ENCODE data around the gene USP5.
A peak's percentile ranks its signal among the peaks of the same experiment; 100 is the strongest.

The USP5 gene, protein sequence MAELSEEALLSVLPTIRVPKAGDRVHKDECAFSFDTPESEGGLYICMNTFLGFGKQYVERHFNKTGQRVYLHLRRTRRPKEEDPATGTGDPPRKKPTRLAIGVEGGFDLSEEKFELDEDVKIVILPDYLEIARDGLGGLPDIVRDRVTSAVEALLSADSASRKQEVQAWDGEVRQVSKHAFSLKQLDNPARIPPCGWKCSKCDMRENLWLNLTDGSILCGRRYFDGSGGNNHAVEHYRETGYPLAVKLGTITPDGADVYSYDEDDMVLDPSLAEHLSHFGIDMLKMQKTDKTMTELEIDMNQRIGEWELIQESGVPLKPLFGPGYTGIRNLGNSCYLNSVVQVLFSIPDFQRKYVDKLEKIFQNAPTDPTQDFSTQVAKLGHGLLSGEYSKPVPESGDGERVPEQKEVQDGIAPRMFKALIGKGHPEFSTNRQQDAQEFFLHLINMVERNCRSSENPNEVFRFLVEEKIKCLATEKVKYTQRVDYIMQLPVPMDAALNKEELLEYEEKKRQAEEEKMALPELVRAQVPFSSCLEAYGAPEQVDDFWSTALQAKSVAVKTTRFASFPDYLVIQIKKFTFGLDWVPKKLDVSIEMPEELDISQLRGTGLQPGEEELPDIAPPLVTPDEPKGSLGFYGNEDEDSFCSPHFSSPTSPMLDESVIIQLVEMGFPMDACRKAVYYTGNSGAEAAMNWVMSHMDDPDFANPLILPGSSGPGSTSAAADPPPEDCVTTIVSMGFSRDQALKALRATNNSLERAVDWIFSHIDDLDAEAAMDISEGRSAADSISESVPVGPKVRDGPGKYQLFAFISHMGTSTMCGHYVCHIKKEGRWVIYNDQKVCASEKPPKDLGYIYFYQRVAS

DNA sequence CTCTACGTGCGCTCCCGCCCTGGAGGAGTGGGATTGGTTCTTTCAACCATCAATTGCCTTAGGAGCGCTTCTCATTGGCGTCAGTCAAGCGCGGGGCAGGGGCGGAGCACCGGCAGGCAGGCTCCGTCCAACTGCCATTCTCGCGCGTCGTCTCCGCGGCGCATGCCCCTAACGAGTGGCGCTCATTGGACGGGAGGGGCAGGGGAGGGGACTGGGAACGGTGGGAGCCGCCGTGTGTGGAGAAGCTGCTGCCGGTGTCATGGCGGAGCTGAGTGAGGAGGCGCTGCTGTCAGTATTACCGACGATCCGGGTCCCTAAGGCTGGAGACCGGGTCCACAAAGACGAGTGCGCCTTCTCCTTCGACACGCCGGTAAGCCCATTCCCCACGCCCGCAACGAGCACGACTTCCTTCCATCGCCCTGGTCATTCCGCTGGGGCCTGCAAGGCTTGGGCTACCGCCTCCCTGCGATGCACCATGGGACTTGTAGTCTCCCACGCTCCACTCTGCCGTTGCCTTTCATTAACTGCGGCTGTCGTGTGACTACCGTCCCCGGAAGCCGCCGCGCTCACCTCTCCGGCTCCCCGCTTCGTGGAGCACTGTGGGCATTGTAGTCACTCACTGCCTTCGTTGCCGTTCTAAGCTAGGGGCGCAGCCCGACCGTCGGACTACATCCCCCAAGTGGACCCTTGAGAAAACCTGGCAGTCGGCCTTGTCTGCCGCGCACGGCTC, at the start of gene USP5:
TSS of gene USP5 (plus strand) at position 230 of the 730 bp plus-strand sequence. CDS start at position 260, 30 bp downstream.
- TF ChIP-seq TAF1 (IDR thresholded peaks at IDR 0.05; ENCODE audit: low read depth), result no peak; the same call in none of the 2 replicates
- TF ChIP-seq, protein P1, sequence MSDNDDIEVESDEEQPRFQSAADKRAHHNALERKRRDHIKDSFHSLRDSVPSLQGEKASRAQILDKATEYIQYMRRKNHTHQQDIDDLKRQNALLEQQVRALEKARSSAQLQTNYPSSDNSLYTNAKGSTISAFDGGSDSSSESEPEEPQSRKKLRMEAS (IDR thresholded peaks at IDR 0.05), result peak; percentile 70
- peak; percentile 84 for TF ChIP-seq CREB1 (IDR thresholded peaks at IDR 0.05; ENCODE audit: low read depth)
- TF ChIP-seq CEBPB (IDR thresholded peaks at IDR 0.05), result no peak
- peak; percentile 90 for TF ChIP-seq YY1 (IDR thresholded peaks at IDR 0.05; ENCODE audit: low read depth)
- peak; percentile 100 for TF ChIP-seq NFIC (IDR thresholded peaks at IDR 0.05)
- TF ChIP-seq FOXM1 (IDR thresholded peaks at IDR 0.05; ENCODE audit: borderline replicate concordance, low read depth), result no peak
- TF ChIP-seq, protein P2, sequence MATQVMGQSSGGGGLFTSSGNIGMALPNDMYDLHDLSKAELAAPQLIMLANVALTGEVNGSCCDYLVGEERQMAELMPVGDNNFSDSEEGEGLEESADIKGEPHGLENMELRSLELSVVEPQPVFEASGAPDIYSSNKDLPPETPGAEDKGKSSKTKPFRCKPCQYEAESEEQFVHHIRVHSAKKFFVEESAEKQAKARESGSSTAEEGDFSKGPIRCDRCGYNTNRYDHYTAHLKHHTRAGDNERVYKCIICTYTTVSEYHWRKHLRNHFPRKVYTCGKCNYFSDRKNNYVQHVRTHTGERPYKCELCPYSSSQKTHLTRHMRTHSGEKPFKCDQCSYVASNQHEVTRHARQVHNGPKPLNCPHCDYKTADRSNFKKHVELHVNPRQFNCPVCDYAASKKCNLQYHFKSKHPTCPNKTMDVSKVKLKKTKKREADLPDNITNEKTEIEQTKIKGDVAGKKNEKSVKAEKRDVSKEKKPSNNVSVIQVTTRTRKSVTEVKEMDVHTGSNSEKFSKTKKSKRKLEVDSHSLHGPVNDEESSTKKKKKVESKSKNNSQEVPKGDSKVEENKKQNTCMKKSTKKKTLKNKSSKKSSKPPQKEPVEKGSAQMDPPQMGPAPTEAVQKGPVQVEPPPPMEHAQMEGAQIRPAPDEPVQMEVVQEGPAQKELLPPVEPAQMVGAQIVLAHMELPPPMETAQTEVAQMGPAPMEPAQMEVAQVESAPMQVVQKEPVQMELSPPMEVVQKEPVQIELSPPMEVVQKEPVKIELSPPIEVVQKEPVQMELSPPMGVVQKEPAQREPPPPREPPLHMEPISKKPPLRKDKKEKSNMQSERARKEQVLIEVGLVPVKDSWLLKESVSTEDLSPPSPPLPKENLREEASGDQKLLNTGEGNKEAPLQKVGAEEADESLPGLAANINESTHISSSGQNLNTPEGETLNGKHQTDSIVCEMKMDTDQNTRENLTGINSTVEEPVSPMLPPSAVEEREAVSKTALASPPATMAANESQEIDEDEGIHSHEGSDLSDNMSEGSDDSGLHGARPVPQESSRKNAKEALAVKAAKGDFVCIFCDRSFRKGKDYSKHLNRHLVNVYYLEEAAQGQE (IDR thresholded peaks at IDR 0.05; ENCODE audit: low read depth), result no peak
- 0 out of 2 replicates have a peak, but pooled peaks have one; percentile 19 for TF ChIP-seq TEAD4 (IDR thresholded peaks at IDR 0.05)
- peak; percentile 50; the same call in 1 of the 2 replicates for TF ChIP-seq EGR1 (IDR thresholded peaks at IDR 0.05)
- no peak; the same call in 1 of the 2 replicates for TF ChIP-seq EP300 (IDR thresholded peaks at IDR 0.05; ENCODE audit: borderline replicate concordance)
- TF ChIP-seq RAD21 (IDR thresholded peaks at IDR 0.05; ENCODE audit: low read depth), result no peak
- TF ChIP-seq TCF12 (IDR thresholded peaks at IDR 0.05; ENCODE audit: low read depth), result peak; percentile 89
- no peak for TF ChIP-seq ZBTB7A (IDR thresholded peaks at IDR 0.05; ENCODE audit: low read depth)
- TF ChIP-seq, protein P3, sequence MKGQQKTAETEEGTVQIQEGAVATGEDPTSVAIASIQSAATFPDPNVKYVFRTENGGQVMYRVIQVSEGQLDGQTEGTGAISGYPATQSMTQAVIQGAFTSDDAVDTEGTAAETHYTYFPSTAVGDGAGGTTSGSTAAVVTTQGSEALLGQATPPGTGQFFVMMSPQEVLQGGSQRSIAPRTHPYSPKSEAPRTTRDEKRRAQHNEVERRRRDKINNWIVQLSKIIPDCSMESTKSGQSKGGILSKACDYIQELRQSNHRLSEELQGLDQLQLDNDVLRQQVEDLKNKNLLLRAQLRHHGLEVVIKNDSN (IDR thresholded peaks at IDR 0.05), result peak; percentile 70

DNA sequence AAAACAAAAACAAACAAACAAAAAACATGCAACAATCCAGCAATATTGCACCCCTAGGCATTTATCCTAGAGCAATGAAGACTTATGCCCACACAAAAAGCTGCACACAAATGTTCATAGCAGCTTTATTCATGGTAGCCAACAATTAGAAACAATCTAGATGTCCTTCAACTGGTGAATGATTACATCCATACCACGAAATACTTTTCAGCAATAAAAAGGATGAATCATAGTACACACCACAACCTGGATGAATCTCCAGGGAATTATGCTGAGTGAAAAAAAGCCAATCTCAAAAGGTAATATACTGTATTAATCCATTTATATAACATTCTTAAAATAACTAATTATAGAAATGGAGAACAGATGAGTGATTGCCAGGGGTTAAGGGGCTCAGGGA, 44.8 kb upstream of the USP5 start:
- TF ChIP-seq RAD21 (IDR thresholded peaks at IDR 0.05; ENCODE audit: low read depth), result no peak

DNA sequence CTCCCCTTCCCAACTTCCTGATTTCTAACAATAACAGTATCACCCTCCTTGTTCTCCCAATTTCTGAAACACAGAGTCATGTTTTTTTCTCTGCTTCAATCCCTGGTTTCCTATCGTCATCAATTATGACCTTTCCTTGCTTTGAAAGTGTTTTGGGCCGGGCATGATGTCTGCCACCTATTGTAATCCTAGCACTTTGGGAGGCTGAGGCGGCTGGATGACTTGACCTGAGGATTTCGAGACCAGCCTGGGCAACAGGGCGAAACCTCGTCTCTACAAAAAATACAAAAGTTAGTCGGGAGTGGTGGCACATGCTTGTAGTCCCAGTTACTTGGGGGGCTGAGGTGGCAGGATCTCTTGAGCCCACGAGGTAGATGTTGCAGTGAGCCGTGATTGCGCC, 42.9 kb upstream of the USP5 start:
- 0 out of 2 replicates have a peak, but pooled peaks have one; percentile 6 for TF ChIP-seq CEBPB (IDR thresholded peaks at IDR 0.05)
- TF ChIP-seq TCF12 (IDR thresholded peaks at IDR 0.05; ENCODE audit: low read depth), result no peak

DNA sequence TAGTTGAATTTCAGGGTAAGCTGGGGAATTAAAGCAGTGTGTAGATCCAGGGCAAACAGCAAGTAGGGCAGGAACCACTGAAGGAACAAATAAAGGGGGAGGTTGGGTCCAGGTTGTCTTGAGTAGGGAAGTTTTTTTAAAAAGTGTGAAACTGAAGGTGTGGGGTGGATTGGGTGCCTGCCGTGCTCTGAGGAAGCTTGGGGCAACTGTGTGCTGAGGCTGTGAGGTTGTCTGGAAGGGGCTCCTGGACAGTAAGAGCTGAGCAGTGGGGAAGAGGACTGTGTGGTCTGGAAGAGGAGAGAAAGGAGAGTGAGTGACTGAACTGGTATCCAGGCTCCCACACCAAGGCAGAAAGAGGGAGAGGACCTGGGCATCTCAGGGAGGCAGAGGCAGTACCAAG, 41.2 kb upstream of the USP5 start:
- no peak for TF ChIP-seq EP300 (IDR thresholded peaks at IDR 0.05; ENCODE audit: borderline replicate concordance)
- no peak for TF ChIP-seq CEBPB (IDR thresholded peaks at IDR 0.05)
- no peak for TF ChIP-seq FOXM1 (IDR thresholded peaks at IDR 0.05; ENCODE audit: borderline replicate concordance, low read depth)
- no peak for TF ChIP-seq TCF12 (IDR thresholded peaks at IDR 0.05; ENCODE audit: low read depth)
- TF ChIP-seq, protein P1 (IDR thresholded peaks at IDR 0.05), result no peak
- TF ChIP-seq, protein P3 (IDR thresholded peaks at IDR 0.05), result no peak
- TF ChIP-seq TEAD4 (IDR thresholded peaks at IDR 0.05), result no peak
- TF ChIP-seq, protein P2 (IDR thresholded peaks at IDR 0.05; ENCODE audit: low read depth), result no peak
- TF ChIP-seq CREB1 (IDR thresholded peaks at IDR 0.05; ENCODE audit: low read depth), result no peak
- no peak for TF ChIP-seq EGR1 (IDR thresholded peaks at IDR 0.05)
- TF ChIP-seq RAD21 (IDR thresholded peaks at IDR 0.05; ENCODE audit: low read depth), result no peak

DNA sequence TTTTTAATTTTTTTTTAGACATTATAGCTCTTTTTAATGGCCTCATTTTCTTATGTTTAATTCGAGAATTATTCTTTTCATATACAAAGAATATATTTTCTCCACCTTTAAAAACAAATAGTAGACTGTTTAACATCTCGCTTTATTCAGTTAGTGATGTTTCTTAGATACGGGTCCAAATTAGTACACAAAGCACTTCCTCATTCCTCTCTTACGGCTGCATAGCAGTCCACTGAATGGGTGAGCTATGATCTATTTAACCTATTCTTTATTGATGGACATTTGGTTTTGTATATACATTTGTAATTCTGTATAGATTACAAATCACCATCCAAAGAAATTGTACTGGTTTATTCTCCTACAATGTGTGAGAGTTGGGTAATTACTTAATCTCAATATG, 38.6 kb upstream of the USP5 start:
- TF ChIP-seq EP300 (IDR thresholded peaks at IDR 0.05; ENCODE audit: borderline replicate concordance) (no peak), RAD21 (IDR thresholded peaks at IDR 0.05; ENCODE audit: low read depth) (no peak), ZBTB7A (IDR thresholded peaks at IDR 0.05; ENCODE audit: low read depth) (no peak), TCF12 (IDR thresholded peaks at IDR 0.05; ENCODE audit: low read depth) (no peak), TEAD4 (IDR thresholded peaks at IDR 0.05) (no peak), NFIC (IDR thresholded peaks at IDR 0.05) (no peak), TAF1 (IDR thresholded peaks at IDR 0.05; ENCODE audit: low read depth) (no peak), YY1 (IDR thresholded peaks at IDR 0.05; ENCODE audit: low read depth) (no peak), CREB1 (IDR thresholded peaks at IDR 0.05; ENCODE audit: low read depth) (no peak)
- TF ChIP-seq, protein P3 (IDR thresholded peaks at IDR 0.05), result no peak
- TF ChIP-seq, protein P2 (IDR thresholded peaks at IDR 0.05; ENCODE audit: low read depth), result no peak
- TF ChIP-seq, protein P1 (IDR thresholded peaks at IDR 0.05), result no peak

Data from Ishikawa (cell line).